ENCODE results near the gene IL1RAPL1.

The IL1RAPL1 gene

GRCh38 chrX:28960063-28960462 is 372.8 kb downstream of the IL1RAPL1 start:
- no peak for DNase-seq (ENCODE audit: extremely low read depth in 1 of 2, low read depth in 1 of 2)

- no peak for DNase-seq (ENCODE audit: extremely low read depth in 1 of 2, low read depth in 1 of 2)
These were observed 379.1 kb downstream of the IL1RAPL1 start for GRCh38 chrX:28966331-28966730.

GRCh38 chrX:28969126-28969525 is 381.9 kb downstream of the IL1RAPL1 start:
- DNase-seq (ENCODE audit: extremely low read depth in 1 of 2, low read depth in 1 of 2): no peak

- DNase-seq (ENCODE audit: extremely low read depth in 1 of 2, low read depth in 1 of 2): no peak
These were observed 392.6 kb downstream of the IL1RAPL1 start for GRCh38 chrX:28979877-28980276.

- no peak for DNase-seq (ENCODE audit: extremely low read depth in 1 of 2, low read depth in 1 of 2)
These were observed 394.7 kb downstream of the IL1RAPL1 start for GRCh38 chrX:28981952-28982351.

- no peak for DNase-seq (ENCODE audit: extremely low read depth in 1 of 2, low read depth in 1 of 2)
These were observed 401.0 kb downstream of the IL1RAPL1 start for GRCh38 chrX:28988246-28988645.

GRCh38 chrX:28997706-28998463 is 410.6 kb downstream of the IL1RAPL1 start:
- no peak for DNase-seq (ENCODE audit: extremely low read depth in 1 of 2, low read depth in 1 of 2)

GRCh38 chrX:28998609-28999135 is 411.4 kb downstream of the IL1RAPL1 start:
- DNase-seq (ENCODE audit: extremely low read depth in 1 of 2, low read depth in 1 of 2): no peak

GRCh38 chrX:29012867-29013266 is 425.6 kb downstream of the IL1RAPL1 start:
- no peak for DNase-seq (ENCODE audit: extremely low read depth in 1 of 2, low read depth in 1 of 2)

- DNase-seq (ENCODE audit: extremely low read depth in 1 of 2, low read depth in 1 of 2): no peak
These were observed 436.0 kb downstream of the IL1RAPL1 start for GRCh38 chrX:29023207-29023606.

GRCh38 chrX:29024871-29025270 is 437.6 kb downstream of the IL1RAPL1 start:
- no peak for DNase-seq (ENCODE audit: extremely low read depth in 1 of 2, low read depth in 1 of 2)

GRCh38 chrX:29039501-29039900 is 452.3 kb downstream of the IL1RAPL1 start:
- no peak for DNase-seq (ENCODE audit: extremely low read depth in 1 of 2, low read depth in 1 of 2)

- no peak for DNase-seq (ENCODE audit: extremely low read depth in 1 of 2, low read depth in 1 of 2)
These were observed 452.9 kb downstream of the IL1RAPL1 start for GRCh38 chrX:29040160-29040559.

- DNase-seq (ENCODE audit: extremely low read depth in 1 of 2, low read depth in 1 of 2): no peak
These were observed 455.1 kb downstream of the IL1RAPL1 start for GRCh38 chrX:29042341-29042740.

- DNase-seq (ENCODE audit: extremely low read depth in 1 of 2, low read depth in 1 of 2): no peak
These were observed 456.5 kb downstream of the IL1RAPL1 start for GRCh38 chrX:29043746-29044145.

- no peak for DNase-seq (ENCODE audit: extremely low read depth in 1 of 2, low read depth in 1 of 2)
These were observed 457.4 kb downstream of the IL1RAPL1 start for GRCh38 chrX:29044423-29045184.

- DNase-seq (ENCODE audit: extremely low read depth in 1 of 2, low read depth in 1 of 2): no peak
These were observed 478.2 kb downstream of the IL1RAPL1 start for GRCh38 chrX:29065477-29065876.

GRCh38 chrX:29066516-29066915 is 479.3 kb downstream of the IL1RAPL1 start:
- DNase-seq (ENCODE audit: extremely low read depth in 1 of 2, low read depth in 1 of 2): no peak

- DNase-seq (ENCODE audit: extremely low read depth in 1 of 2, low read depth in 1 of 2): no peak
These were observed 480.1 kb downstream of the IL1RAPL1 start for GRCh38 chrX:29067351-29067750.

GRCh38 chrX:29071525-29072320 is 484.5 kb downstream of the IL1RAPL1 start:
- no peak for DNase-seq (ENCODE audit: extremely low read depth in 1 of 2, low read depth in 1 of 2)

- no peak for DNase-seq (ENCODE audit: extremely low read depth in 1 of 2, low read depth in 1 of 2)
These were observed 495.3 kb downstream of the IL1RAPL1 start for GRCh38 chrX:29082558-29082957.
